Heart left ventricle (tissue), 13 donors: Measurements from ENCODE around the gene CCR3.

ENCODE experiments used
- CTCF ChIP-seq, 12 donors: fragments of 200-600 bp; sonication (generic) in 4 of 12; IDR thresholded peaks; one replicate each; pipeline versions ENCODE4 v1.5.0 to v1.8.0; 2018 to 2022; ENCODE audit warnings: antibody characterized with exemption in 12 of 12, mild to moderate bottlenecking in 5 of 12
- POLR2A ChIP-seq, 2 donors: fragments of 450-650 bp; IDR thresholded peaks; one replicate each; pipeline ENCODE4 v1.6.1; 2017; ENCODE audit warnings: antibody characterized with exemption in 2 of 2, mild to moderate bottlenecking in 2 of 2, moderate library complexity in 2 of 2
- donor health status: ischemic (EF 13 %, LVEDD 7.1; RV severe dilation, severe dysfunction).
- donor health status: DM: no; HTN: yes; CAD: no.
- donor health status: DM: no; HTN: no; CAD: no.
- donor health status: ischemic (EF 25% LVEDD 6.9; RV normal size, moderate dysfunction).
- donor health status: ischemic (EF 25% LVEDD 5.7; RV mildly dilated, moderate dysfunction).
- donor health status: ischemic (EF 35%, LVEDD 5.7; RV mildly dilated, moderate dysfunction).
- donor health status: nonischemic (EF 11% LVEDD 7.7; RV severe dilation, severe dysfunction).
- donor health status: DM: yes; HTN: yes; CAD: no.
- donor health status: PGD.
- donor health status: ischemic (EF 29% LVEDD 5.4; RV normal size, mild dysfunction).
- donor health status: nonischemic (EF 23%, LVEDD 6.1; RV moderate dilation, normal function).

GRCh38 chr3:46205286-46205960 is 36.8 kb upstream of the CCR3 start:
- TF ChIP-seq CTCF (IDR thresholded peaks at IDR 0.05), result no peak
- no peak for TF ChIP-seq POLR2A (IDR thresholded peaks at IDR 0.05)
